ENCODE data around the gene SPAAR. TPM values are rescaled to one million over a fixed set of nuclear protein-coding genes. Genes with fewer than 3 reads are reported as not detected.

The SPAAR gene
- polyA plus RNA-seq, 5 donors, result 2.6 to 4.2 (median 3.5) TPM

DNA sequence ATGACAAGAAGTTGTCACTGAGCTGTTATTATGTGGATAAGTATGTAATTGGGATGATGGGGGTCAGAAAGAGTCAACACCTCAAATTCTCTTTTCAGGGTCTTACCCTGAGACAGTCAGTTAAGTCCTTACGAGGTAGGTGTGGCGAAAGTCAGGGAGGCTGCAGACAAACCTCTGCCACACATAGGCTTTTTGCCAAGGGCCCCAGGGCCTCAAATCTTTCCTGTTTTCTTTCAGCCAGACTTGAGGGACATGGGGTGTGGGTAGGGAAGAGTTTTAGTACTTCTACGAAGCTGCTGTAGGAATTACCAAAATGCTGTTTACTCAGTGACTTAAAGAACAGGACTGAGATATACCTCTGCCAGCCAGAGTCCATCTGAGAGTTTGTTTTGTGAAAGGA lies 34.9 kb downstream of the SPAAR start:
- no peak for DNase-seq

DNA sequence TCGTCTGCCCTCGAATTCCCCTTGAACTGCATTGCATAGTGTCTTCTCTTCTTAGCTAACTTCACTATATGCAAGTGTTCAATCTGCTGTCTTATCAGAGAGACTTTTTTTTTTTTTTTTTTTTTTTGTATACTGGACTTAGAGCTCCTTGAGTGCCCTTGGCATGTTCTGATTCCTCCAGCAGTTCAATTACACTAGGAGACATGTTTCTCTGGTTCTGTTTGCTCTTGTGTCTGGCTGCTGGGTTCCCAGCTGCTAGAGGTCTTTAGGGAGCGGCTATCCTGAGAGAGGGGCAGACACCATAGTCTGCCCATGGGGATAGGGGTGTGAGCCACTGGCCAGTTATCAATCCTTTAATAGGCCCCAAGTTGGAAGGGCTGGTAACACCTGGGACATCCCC lies 35.6 kb downstream of the SPAAR start:
- DNase-seq, result no peak

DNA sequence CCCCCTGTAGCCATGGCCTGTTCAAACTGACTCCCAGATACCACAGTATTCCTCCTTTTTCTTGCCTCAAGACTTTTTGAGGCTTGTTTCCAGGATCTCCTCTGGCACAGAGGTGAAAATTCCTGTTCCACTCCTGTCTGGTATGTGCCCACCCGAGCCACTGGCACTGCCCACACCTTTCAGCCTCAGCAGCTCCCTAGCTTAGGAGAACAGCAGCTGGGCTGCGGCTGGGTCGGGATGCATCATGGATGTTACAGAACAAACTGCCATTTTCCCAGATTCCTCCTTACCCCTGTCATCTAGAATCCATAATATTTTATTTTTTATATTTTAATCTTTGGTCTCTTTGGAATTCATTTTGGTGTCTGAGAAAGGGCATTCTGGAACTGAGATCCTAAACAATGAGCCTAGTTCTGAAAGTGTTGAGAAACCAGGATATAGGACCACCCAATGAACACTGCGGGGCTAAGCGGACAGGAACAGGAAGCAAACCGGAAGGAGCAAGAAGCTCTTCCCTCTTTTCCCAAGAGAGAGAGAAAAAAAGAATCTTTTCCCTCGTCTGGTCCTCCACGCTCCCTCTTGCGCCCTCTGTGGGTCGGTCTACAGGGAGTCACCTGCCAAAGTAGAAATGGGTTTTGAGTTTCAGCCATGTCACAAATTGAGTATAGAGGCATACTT lies 36.2 kb downstream of the SPAAR start:
- peak; percentile 50 to 58 for DNase-seq

DNA sequence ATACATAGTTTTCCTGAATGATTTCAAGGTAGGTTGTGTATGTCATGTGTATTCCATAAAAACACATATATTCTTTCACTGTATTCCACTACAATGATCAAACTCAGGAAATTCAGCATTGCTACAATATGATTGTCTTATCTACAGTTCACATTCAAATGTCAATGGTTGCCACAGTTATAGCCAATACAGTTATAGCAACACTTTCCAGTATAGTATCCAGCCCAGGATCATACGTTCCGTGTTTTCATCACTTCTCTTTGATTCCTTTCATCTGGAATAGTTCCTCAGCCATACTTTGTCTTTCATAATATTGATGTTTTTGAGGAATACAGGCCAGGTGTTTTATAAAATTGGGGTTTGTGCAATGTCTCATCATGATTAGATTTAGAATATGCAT lies 39.2 kb downstream of the SPAAR start:
- DNase-seq, result no peak

DNA sequence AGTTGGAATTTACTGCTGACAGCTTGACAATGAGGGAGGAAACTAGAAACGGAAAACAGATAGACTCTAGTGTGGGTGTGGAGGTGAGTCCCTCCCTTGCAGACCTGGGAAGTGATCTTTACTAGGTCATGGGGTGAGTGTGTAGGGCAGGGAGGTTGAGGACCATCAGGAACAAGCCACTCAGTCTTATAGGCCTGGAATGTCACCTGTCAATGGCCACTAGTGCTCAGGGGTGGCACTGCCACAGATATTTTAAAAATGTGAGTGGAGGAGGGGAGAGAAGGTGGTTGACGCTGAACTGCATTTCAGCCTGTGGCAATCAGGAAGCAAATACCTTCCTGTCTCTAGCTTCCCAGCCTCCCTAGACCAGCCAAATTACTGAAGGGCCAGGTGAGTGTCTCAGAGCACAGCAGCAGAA lies 39.6 kb downstream of the SPAAR start:
- no peak for DNase-seq

DNA sequence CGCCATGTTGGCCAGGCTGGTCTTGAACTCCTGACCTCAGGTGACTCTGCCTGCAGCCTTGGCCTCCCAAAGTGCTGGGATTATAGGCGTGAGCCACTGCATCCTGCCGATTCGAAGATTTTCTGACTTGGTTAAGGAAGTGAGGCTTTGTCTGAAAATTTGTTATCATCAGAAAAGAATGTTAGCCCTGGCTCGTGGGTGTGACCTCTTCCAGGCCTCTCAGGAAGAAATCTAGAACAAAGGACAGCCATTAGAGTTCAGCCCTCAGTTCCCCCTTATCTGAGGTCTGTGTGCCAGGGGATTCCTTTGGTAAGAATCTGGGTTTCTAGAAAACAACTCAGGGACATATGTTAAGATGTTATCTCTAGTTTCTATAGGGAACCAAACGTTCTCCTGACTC lies 42.4 kb downstream of the SPAAR start:
- DNase-seq, result no peak

DNA sequence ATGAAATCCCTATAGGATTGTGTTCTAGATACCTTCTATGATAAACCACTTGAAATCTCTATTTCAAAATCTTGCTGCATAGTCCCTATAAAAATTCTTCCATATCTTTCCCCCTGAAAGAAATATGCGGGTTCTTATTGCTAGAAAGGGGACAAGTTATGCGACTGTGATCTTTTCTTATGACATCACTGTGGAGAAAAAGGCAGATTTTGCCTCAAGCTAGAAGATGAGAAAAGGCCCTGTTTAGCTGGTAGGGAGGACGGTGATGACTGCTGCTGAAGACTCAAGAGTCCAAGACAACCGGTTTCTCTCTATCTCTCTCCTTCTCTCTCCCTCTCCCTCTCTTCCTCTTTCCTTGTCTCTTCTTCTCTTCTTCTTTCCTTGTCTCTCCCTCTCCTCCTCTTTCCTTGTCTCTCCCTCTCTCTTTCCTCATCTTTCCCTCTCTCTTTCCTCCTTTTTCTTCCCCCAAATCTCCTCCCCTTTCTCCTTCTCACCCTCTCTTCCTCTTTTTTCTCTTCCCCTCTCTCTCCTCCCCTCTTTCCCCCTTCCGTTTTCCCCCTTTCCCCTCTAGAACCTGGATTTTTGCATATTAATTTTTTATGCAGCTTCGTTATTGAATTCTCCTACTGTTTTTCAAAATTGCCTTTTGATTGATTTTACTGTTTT lies 43.4 kb downstream of the SPAAR start:
- DNase-seq, result no peak

DNA sequence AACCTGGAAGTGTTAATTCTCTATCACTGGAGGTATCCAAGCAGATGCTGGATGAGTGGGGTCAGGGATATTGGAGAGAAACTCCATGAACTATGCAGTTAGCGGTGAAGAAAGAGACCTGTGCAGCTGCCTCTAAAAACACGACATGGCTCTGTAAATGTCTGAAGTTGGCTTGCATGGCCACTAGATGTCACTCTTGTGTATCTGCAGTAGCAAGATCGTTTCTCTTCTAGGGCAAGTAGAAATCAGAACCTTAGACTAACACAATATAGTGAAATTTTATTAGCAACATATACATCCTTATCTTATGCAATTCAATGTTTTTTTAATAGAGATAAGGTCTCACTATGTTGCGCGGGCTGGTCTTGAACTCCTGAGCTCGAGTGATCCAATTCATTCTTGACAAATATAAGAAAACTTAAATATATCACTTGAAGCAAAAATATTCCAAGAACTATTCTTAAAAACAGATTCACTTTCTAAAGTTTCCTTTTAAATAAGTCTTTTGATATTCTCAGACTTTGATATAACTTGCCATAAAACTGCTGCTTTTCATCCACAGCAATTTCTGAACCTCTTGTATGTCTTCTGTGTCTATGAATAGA lies 45.8 kb downstream of the SPAAR start:
- DNase-seq, result peak; percentile 50 to 61

DNA sequence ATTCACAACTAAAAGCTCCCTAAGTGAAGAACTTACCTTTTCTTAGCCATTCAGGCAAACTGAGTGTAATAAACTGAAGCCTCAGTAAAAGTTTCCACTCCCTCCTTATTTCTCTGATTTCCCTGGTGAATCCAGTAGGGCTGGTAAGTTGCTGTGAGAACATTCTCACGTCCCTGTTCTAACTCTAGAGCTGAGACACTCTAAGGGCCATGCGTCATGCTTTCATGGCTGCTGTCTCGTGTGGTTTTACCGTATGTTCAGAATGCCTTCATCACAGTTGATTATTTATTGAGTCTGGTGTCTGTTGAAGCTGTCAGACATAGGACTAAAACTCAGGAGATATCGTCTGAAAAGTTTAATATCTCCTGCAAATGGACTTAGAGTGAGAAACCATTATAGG lies 47.4 kb downstream of the SPAAR start:
- DNase-seq, result no peak

DNA sequence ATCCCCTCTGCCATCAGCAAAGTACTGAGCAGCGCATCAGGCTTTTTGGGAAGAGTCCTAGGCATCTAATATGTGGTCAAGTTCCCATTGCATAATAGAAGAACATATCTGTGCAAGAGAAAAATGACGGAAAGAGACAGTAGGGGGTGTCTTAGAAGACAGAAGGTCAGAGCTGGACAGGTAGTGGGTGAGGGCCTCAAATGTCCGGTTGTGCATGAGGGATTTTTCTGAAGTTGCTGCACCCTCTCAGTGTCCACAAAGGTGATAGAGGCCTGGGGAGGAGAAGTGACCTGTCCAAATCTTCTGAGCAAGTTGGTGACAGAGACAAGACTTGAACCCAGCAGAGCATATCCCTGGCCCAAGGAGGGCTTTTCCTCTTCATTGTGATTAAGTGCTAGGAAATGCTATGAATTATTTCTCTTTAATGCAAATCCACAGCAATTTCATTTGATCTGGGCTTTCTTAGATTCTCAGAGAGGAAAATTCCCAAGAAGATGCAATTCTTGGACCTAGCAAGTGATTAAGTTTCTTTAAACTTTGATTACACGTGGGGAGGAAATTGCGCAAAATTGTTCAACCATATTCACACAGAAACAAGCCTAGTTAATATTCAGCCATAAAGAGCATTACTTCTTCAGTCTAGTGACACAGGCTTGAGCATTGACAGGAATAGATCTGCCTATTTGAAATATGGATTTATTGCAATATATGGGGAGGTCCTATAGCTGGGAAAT lies 49.0 kb downstream of the SPAAR start, which contains the start of gene OR2S2:
Gene OR2S2 (minus strand): TSS at position 51 of the 734 bp plus-strand sequence. CDS start 56 bp downstream, outside the sequence.
- no peak for DNase-seq

DNA sequence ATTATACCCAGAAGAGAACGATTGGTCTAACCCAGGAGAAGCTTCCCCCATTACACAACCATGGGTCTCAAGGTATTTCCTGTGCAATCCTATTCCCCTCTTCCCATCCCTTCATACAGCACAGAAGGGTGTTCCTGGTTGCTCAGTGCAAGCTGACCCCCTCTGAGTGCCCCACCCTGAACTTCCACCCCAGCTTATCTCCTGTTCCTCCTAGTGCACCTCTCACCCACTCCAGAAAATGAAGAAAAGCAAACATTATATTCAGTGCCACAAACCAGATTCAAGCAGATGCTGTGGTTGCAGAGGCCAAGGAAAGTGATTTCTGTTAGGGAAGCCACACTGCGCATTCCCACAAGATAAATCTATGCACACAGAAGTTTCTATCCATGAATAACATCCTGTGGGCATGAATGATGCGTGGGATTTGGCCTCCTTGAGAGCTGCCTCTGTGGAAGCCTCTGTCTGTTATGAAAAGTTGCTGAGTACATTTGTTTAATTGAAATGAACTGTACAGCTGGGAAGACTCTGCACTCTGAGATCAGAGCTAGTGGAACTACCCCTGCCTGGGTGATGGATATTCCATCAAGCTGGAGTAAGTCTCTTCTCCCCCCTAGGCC lies 50.9 kb downstream of the SPAAR start:
- no peak for DNase-seq

Other genes starting within 250 kb of the SPAAR start
- 10 to 100 TPM in 3 of 5 donors, 1 to 10 TPM in 2; 6.6 to 19.7 (median 10.9) TPM for gene ARHGEF39, start 244.3 kb upstream of the SPAAR start, polyA plus RNA-seq (ENCODE audit: insufficient read depth in 1 of 5, insufficient read length in 5 of 5, low replicate concordance in 1 of 5)
- 1 to 10 TPM in 3 of 5 donors, under 1 TPM in 2; 0.51 to 1.3 (median 1.1) TPM for gene CA9, start 235.6 kb upstream of the SPAAR start, polyA plus RNA-seq (ENCODE audit: insufficient read depth in 1 of 5, insufficient read length in 5 of 5, low replicate concordance in 1 of 5)
- gene TPM2, start 219.6 kb upstream of the SPAAR start, polyA plus RNA-seq (ENCODE audit: insufficient read depth in 1 of 5, insufficient read length in 5 of 5, low replicate concordance in 1 of 5), result 100 to 1,000 TPM; 149 to 645 (median 181) TPM
- gene TLN1, start 177.3 kb upstream of the SPAAR start, polyA plus RNA-seq (ENCODE audit: insufficient read depth in 1 of 5, insufficient read length in 5 of 5, low replicate concordance in 1 of 5), result 100 to 1,000 TPM; 116 to 198 (median 132) TPM
- 10 to 100 TPM; 35.4 to 41.6 (median 37.4) TPM for gene CREB3, start 176.8 kb upstream of the SPAAR start, polyA plus RNA-seq (ENCODE audit: insufficient read depth in 1 of 5, insufficient read length in 5 of 5, low replicate concordance in 1 of 5)
- gene GBA2, start 160.3 kb upstream of the SPAAR start, polyA plus RNA-seq (ENCODE audit: insufficient read depth in 1 of 5, insufficient read length in 5 of 5, low replicate concordance in 1 of 5), result 100 to 1,000 TPM in 1 of 5 donors, 10 to 100 TPM in 4; 85.0 to 106 (median 95.5) TPM
- gene RGP1, start 160.2 kb upstream of the SPAAR start, polyA plus RNA-seq (ENCODE audit: insufficient read depth in 1 of 5, insufficient read length in 5 of 5, low replicate concordance in 1 of 5), result 10 to 100 TPM; 23.9 to 29.3 (median 25.3) TPM
- 1 to 10 TPM in 1 of 5 donors, under 1 TPM in 2, not detected in 2; 0.53 to 1.4 (median 0.55) TPM for gene MSMP, start 155.2 kb upstream of the SPAAR start, polyA plus RNA-seq (ENCODE audit: insufficient read depth in 1 of 5, insufficient read length in 5 of 5, low replicate concordance in 1 of 5)
- 10 to 100 TPM; 40.4 to 54.2 (median 47.0) TPM for gene NPR2, start 117.9 kb upstream of the SPAAR start, polyA plus RNA-seq (ENCODE audit: insufficient read depth in 1 of 5, insufficient read length in 5 of 5, low replicate concordance in 1 of 5)
- gene SPAG8, start 97.2 kb upstream of the SPAAR start, polyA plus RNA-seq (ENCODE audit: insufficient read depth in 1 of 5, insufficient read length in 5 of 5, low replicate concordance in 1 of 5), result 10 to 100 TPM in 4 of 5 donors, 1 to 10 TPM in 1; 8.7 to 12.5 (median 10.7) TPM
- gene HINT2, start 94.4 kb upstream of the SPAAR start, polyA plus RNA-seq (ENCODE audit: insufficient read depth in 1 of 5, insufficient read length in 5 of 5, low replicate concordance in 1 of 5), result 10 to 100 TPM; 29.1 to 42.3 (median 33.5) TPM
- 1 to 10 TPM in 1 of 5 donors, under 1 TPM in 4; 0.48 to 1.0 (median 0.54) TPM for gene FAM221B, start 80.8 kb upstream of the SPAAR start, polyA plus RNA-seq (ENCODE audit: insufficient read depth in 1 of 5, insufficient read length in 5 of 5, low replicate concordance in 1 of 5)
- gene TMEM8B, start 80.3 kb upstream of the SPAAR start, polyA plus RNA-seq (ENCODE audit: insufficient read depth in 1 of 5, insufficient read length in 5 of 5, low replicate concordance in 1 of 5), result 10 to 100 TPM; 21.3 to 31.5 (median 27.1) TPM
- gene OR13J1, start 39.1 kb upstream of the SPAAR start, polyA plus RNA-seq (ENCODE audit: insufficient read depth in 1 of 5, insufficient read length in 5 of 5, low replicate concordance in 1 of 5), result under 1 TPM in 2 of 5 donors, not detected in 3; 0.13 to 0.27 TPM
- gene HRCT1, start 3.3 kb upstream of the SPAAR start, polyA plus RNA-seq (ENCODE audit: insufficient read depth in 1 of 5, insufficient read length in 5 of 5, low replicate concordance in 1 of 5), result under 1 TPM; 0.58 to 0.87 (median 0.71) TPM
- gene OR2S2, start 48.7 kb downstream of the SPAAR start, polyA plus RNA-seq (ENCODE audit: insufficient read depth in 1 of 5, insufficient read length in 5 of 5, low replicate concordance in 1 of 5), result not detected
- 10 to 100 TPM; 17.4 to 26.6 (median 22.4) TPM for gene RECK, start 127.4 kb downstream of the SPAAR start, polyA plus RNA-seq (ENCODE audit: insufficient read depth in 1 of 5, insufficient read length in 5 of 5, low replicate concordance in 1 of 5)
- 10 to 100 TPM; 32.3 to 42.8 (median 39.4) TPM for gene GLIPR2, start 227.2 kb downstream of the SPAAR start, polyA plus RNA-seq (ENCODE audit: insufficient read depth in 1 of 5, insufficient read length in 5 of 5, low replicate concordance in 1 of 5)